Keratinocyte (primary cell): ENCODE results near the gene SLC26A2. TPM values are rescaled to one million over a fixed set of nuclear protein-coding genes. Genes with fewer than 3 reads are reported as not detected.
"Not testable (repeated sequence)": the region's sequence is repeated elsewhere in the genome, so short reads cannot be mapped to it uniquely, and the experiment has no call there.

ENCODE experiments used
- DNase-seq: peaks from one replicate; pipeline ENCODE4 v3.0.0-alpha.2; 2011; ENCODE audit warnings: low read depth, missing footprints, low spot score
- FAIRE-seq: peaks from 2 replicates; lab custom pipeline; 2011; peaks lifted over from hg19 to GRCh38; lab: Jason Lieb, UNC
- H2AFZ ChIP-seq: 2 replicates; pipeline ENCODE4 v1.6.0; 2012; ENCODE audit warnings: low read length, control low read depth, inconsistent platforms; ENCODE audit not compliant: control insufficient read depth
- H3K27ac ChIP-seq: 2 replicates; pipeline ENCODE4 v1.5.1; 2011; ENCODE audit warnings: low read length; ENCODE audit not compliant: control insufficient read depth, insufficient read depth
- H3K27me3 ChIP-seq: 3 replicates; pipeline ENCODE4 v1.6.0; 2011; ENCODE audit warnings: low read length; ENCODE audit not compliant: control insufficient read depth, insufficient read depth; ENCODE audit errors: extremely low read depth
- H3K36me3 ChIP-seq, 2 experiments: 2 replicates in 1 of 2; 3 replicates in 1 of 2; pipeline ENCODE4 v1.5.1; 2011; ENCODE audit warnings: low read length in 2 of 2, mild to moderate bottlenecking in 1 of 2; ENCODE audit not compliant: control insufficient read depth in 2 of 2, insufficient read depth in 2 of 2; ENCODE audit errors: extremely low read depth in 1 of 2
- H3K4me1 ChIP-seq: 3 replicates; pipeline ENCODE4 v1.5.1; 2011; ENCODE audit warnings: low read length; ENCODE audit not compliant: control insufficient read depth, insufficient read depth; ENCODE audit errors: extremely low read depth
- H3K4me2 ChIP-seq: 3 replicates; pipeline ENCODE4 v1.6.0; 2011; ENCODE audit warnings: low read depth, low read length; ENCODE audit not compliant: control insufficient read depth, insufficient read depth; ENCODE audit errors: extremely low read depth
- H3K4me3 ChIP-seq, 3 experiments: fragments of 200-600 bp in 1 of 3; sonication (generic) in 1 of 3; 2 replicates in 2 of 3; 3 replicates in 1 of 3; pipeline ENCODE4 v1.5.1; 2011 to 2016; ENCODE audit warnings: low read length in 3 of 3, mild to moderate bottlenecking in 3 of 3, control low read depth in 2 of 3, inconsistent platforms in 1 of 3, low read depth in 1 of 3, mixed read lengths in 1 of 3, mixed run types in 1 of 3, moderate library complexity in 1 of 3; ENCODE audit not compliant: control insufficient read depth in 2 of 3, insufficient read depth in 2 of 3; ENCODE audit errors: extremely low read depth in 1 of 3
- H3K79me2 ChIP-seq: 2 replicates; pipeline ENCODE4 v1.6.0; 2012; ENCODE audit warnings: low read length; ENCODE audit not compliant: control insufficient read depth, insufficient read depth
- H3K9ac ChIP-seq: 3 replicates; pipeline ENCODE4 v1.6.0; 2011; ENCODE audit warnings: low read length; ENCODE audit not compliant: control insufficient read depth, insufficient read depth; ENCODE audit errors: extremely low read depth
- H3K9me1 ChIP-seq: 3 replicates; pipeline ENCODE4 v1.6.0; 2011; ENCODE audit warnings: low read length; ENCODE audit not compliant: control insufficient read depth, insufficient read depth; ENCODE audit errors: extremely low read depth
- H3K9me3 ChIP-seq: 2 replicates; pipeline ENCODE4 v1.5.1; 2012; ENCODE audit warnings: low read depth, low read length; ENCODE audit not compliant: control insufficient read depth
- H4K20me1 ChIP-seq: 3 replicates; pipeline ENCODE4 v1.6.0; 2011; ENCODE audit warnings: low read length; ENCODE audit not compliant: control insufficient read depth, insufficient read depth; ENCODE audit errors: extremely low read depth
- CTCF ChIP-seq, 3 experiments: IDR thresholded peaks in 1 of 3; conservative IDR thresholded peaks in 1 of 3; optimal IDR thresholded peaks in 1 of 3; 2 replicates in 2 of 3; 3 replicates in 1 of 3; pipeline versions ENCODE3 to v1.5.1; 2011; ENCODE audit warnings: low read length in 3 of 3, mild to moderate bottlenecking in 3 of 3, moderate library complexity in 2 of 3, control low read depth in 1 of 3, inconsistent platforms in 1 of 3; ENCODE audit not compliant: insufficient read depth in 2 of 3; ENCODE audit errors: extremely low read depth in 1 of 3
- EZH2 ChIP-seq: IDR thresholded peaks from one replicate; pipeline ENCODE4 v1.6.1; 2012; ENCODE audit warnings: inconsistent platforms, mild to moderate bottlenecking, low read length, moderate library complexity
- dilution Hi-C: fragments of 300-500 bp; cut with MboI; formaldehyde crosslinking; loops from one replicate; pipeline ENCODE4 v1.7.0; 2020; ENCODE audit warnings: low sequenced_read_pairs; ENCODE audit not compliant: extremely low pct_ligation_motif_present
- polyA plus RNA-seq, 5 experiments: library from polyadenylated mRNA; depleted of rRNA in 3 of 5; stranded (reverse) in 3 of 5; stranded (forward) in 1 of 5; unstranded in 1 of 5; fragments of >200 nt; gene quantifications; 1 replicate in 1 of 5; 2 replicates in 3 of 5; 3 replicates in 1 of 5; pipeline versions ENCODE4 v1.2.1 to v1.2.3, GENCODE V29; 2011 to 2012; ENCODE audit warnings: missing spikeins in 2 of 5, low read depth in 1 of 5, low replicate concordance in 1 of 5

The SLC26A2 gene
- polyA plus RNA-seq, 1 donor (not counting 4 experiments of a cell fraction or from before 2014, with no cell fraction given) = 10.3 TPM

- Histone ChIP-seq H3K36me3 (peaks cover 41 to 59% of the 10 kb centered on the region in 2 experiments), H3K4me3 (no peak overlapping the region), H3K27ac (no peak overlapping the region), H3K9ac (no peak overlapping the region), H3K9me1 (no peaks in the 10 kb centered on the region), H3K9me3 (no peaks in the 10 kb centered on the region), H2AFZ (no peak overlapping the region), H4K20me1 (no peaks in the 10 kb centered on the region), H3K79me2 (peaks cover 18% of the 10 kb centered on the region), H3K4me1 (peaks cover 14% of the 10 kb centered on the region), H3K27me3 (no peaks in the 10 kb centered on the region), H3K4me2 (no peak overlapping the region)
- DNase-seq (no peak), FAIRE-seq (no peak)
- TF ChIP-seq EZH2 = no peak
- TF ChIP-seq CTCF (optimal IDR thresholded peaks at IDR 0.05 in 1 of 3, IDR thresholded peaks at IDR 0.05 in 1 of 3, conservative IDR thresholded peaks at IDR 0.05 in 1 of 3; ENCODE audit: extremely low read depth in 1 of 3, insufficient read depth in 2 of 3, low read length in 3 of 3) = no peak
- dilution Hi-C loops = no loop called here
These were observed 66.2 kb downstream of the SLC26A2 start for GRCh38 chr5:150026682-150027172.

DNA sequence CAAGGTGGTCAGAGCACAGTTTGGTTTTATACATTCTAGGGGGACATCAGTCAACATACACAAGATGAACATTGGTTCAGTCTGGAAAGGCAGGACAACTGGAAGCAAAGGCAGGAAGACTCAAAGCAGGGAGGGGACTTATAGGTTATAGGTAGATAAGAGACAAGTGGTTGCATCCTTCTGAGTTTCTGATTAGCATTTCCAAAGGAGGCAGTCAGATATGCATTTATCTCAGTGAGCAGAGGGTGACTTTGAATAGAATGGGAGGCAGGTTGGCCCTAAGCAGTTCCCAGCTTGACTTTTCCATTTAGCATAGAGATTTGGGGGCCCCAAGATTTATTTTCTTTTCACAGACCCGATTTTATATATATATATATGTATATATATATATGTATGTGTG is 67.5 kb downstream of the SLC26A2 start:
- H3K4me1 ChIP-seq, H3K9me3 ChIP-seq, H2AFZ ChIP-seq, H3K4me3 ChIP-seq, H3K27ac ChIP-seq, DNase-seq, H4K20me1 ChIP-seq, dilution Hi-C loops, H3K9ac ChIP-seq, H3K4me2 ChIP-seq, FAIRE-seq, H3K9me1 ChIP-seq, H3K27me3 ChIP-seq: not testable (repeated sequence)
- peaks cover 50 to 60% of the 10 kb centered on the region in 2 experiments for H3K36me3 ChIP-seq
- peaks cover 16% of the 10 kb centered on the region for H3K79me2 ChIP-seq

GRCh38 chr5:150033334-150033733 is 72.8 kb downstream of the SLC26A2 start:
- dilution Hi-C loops = loop anchor here (5.0 kb wide), 1 partner anchor 39 kb away; no protein-coding TSS in a partner anchor
- H3K4me1 ChIP-seq = peaks cover 18% of the 10 kb centered on the region
- H4K20me1 ChIP-seq = peaks cover 3% of the 10 kb centered on the region
- no peaks in the 10 kb centered on the region for H3K9me1 ChIP-seq
- H2AFZ ChIP-seq = no peak overlapping the region
- H3K27me3 ChIP-seq = no peaks in the 10 kb centered on the region
- H3K27ac ChIP-seq = no peak overlapping the region
- no peak overlapping the region for H3K4me3 ChIP-seq
- FAIRE-seq (no peak), DNase-seq (no peak)
- peaks cover 43 to 46% of the 10 kb centered on the region in 2 experiments for H3K36me3 ChIP-seq
- H3K9me3 ChIP-seq = no peaks in the 10 kb centered on the region
- TF ChIP-seq EZH2 = no peak
- no peak for TF ChIP-seq CTCF (optimal IDR thresholded peaks at IDR 0.05 in 1 of 3, IDR thresholded peaks at IDR 0.05 in 1 of 3, conservative IDR thresholded peaks at IDR 0.05 in 1 of 3; ENCODE audit: extremely low read depth in 1 of 3, insufficient read depth in 2 of 3, low read length in 3 of 3)
- H3K4me2 ChIP-seq = no peak overlapping the region
- H3K79me2 ChIP-seq = peaks cover 4% of the 10 kb centered on the region
- no peak overlapping the region for H3K9ac ChIP-seq
